MG63 (cell line): Measurements from ENCODE around the gene ACCS. TPM values are rescaled to one million over a fixed set of nuclear protein-coding genes. Genes with fewer than 3 reads are reported as not detected.
A peak's percentile ranks its signal among the peaks of the same experiment; 100 is the strongest.

Source experiments
- DNase-seq: peaks from one replicate; pipeline ENCODE4 v3.0.0-alpha.2; 2020
- H3K27me3 ChIP-seq: fragments of 250-450 bp; sonication (Bioruptor Pico); 2 replicates; pipeline ENCODE4 v1.5.1; 2020; ENCODE audit warnings: mild to moderate bottlenecking, moderate library complexity
- H3K36me3 ChIP-seq: fragments of 250-450 bp; sonication (Bioruptor Pico); 2 replicates; pipeline ENCODE4 v1.5.1; 2020; ENCODE audit warnings: mild to moderate bottlenecking, moderate library complexity
- H3K4me3 ChIP-seq: fragments of 250-450 bp; sonication (Bioruptor Pico); 2 replicates; pipeline ENCODE4 v1.5.1; 2020; ENCODE audit warnings: mild to moderate bottlenecking, moderate library complexity
- H3K9me3 ChIP-seq: fragments of 250-450 bp; sonication (Bioruptor Pico); 2 replicates; pipeline ENCODE4 v1.5.1; 2020; ENCODE audit warnings: mild to moderate bottlenecking, moderate library complexity
- total RNA-seq: library from RNA; depleted of rRNA; stranded (reverse); fragments of >200 nt; shearing (Covaris generic); gene quantifications from 2 replicates; pipeline ENCODE4 v1.2.3, GENCODE V29; 2014; ENCODE audit warnings: low replicate concordance

Gene ACCS
- total RNA-seq, 1 experiment from 2014 or later: 12.1 TPM

- DNase-seq: no peak
- H3K27me3 ChIP-seq: no peaks in the 10 kb centered on the region
- peaks cover 2% of the 10 kb centered on the region; the same call in 1 of the 2 replicates for H3K36me3 ChIP-seq
- no peaks in the 10 kb centered on the region for H3K9me3 ChIP-seq
- no peak overlapping the region for H3K4me3 ChIP-seq
Observed at GRCh38 chr11:44097821-44098220, 31.8 kb downstream of the ACCS start.

GRCh38 chr11:44101098-44101497 is 35.0 kb downstream of the ACCS start:
- no peak for DNase-seq
- no peaks in the 10 kb centered on the region for H3K27me3 ChIP-seq
- H3K9me3 ChIP-seq: no peaks in the 10 kb centered on the region
- no peak overlapping the region for H3K4me3 ChIP-seq
- H3K36me3 ChIP-seq: peaks cover 11% of the 10 kb centered on the region

DNA sequence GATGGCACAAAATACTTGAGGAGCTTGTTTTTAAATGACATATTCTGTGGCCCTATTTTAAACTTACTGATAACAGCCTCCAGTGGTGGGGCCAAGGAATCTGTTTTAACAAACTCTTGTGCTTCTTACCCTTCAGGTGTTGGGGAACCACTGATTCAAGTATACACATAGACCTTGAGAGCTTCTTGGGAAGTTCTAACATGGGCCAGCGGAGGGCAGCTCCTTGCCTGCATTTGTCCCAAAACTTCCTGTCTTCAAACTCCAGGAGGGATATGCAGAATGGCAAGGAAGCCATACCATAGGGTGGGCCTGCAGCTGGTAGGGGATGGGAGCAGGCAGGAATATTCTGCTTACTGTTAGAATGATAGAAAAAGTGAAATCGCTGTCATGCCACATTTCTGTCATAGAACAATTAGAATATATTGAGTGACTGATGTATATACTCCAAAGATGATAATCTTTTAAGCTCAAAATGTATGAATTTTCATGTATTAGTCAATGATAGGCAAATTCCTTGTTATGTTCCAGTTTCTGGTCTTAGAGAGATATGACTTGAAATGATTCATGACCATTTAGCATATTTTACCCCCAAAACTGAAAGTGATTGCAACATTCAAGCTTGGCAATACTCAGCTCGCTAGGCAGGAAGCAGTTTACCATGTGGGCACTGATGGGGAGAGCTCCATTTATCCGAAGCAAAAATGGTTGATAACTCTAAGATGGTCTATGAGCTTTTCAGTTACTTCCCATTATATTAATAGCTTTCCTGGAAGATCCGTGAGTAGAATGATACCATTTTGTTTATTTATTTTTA is 38.6 kb downstream of the ACCS start:
- H3K9me3 ChIP-seq: no peaks in the 10 kb centered on the region
- H3K27me3 ChIP-seq: no peaks in the 10 kb centered on the region
- DNase-seq: no peak
- peaks cover 21% of the 10 kb centered on the region for H3K36me3 ChIP-seq
- no peak overlapping the region for H3K4me3 ChIP-seq

DNA sequence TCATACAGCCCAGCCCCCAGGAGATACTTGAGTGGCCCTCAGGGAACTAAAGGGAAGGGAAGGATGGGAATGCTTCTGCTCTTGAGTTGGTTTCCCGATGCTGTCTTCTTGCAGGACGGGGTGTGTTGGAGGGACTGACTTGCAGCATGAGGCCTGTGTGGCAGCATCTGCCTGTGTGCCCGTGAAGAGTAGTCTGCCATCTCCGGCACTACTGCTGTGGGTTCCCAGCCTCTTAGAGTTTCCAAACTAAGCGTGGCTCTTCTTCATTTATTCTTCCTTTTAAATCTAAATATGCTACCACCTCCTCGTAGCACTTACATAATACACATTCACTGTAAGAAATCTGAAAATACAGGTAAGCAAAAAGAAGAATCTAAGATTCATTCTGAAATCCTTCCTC is 42.2 kb downstream of the ACCS start:
- H3K36me3 ChIP-seq: peaks cover 38% of the 10 kb centered on the region
- H3K4me3 ChIP-seq: no peak overlapping the region
- H3K9me3 ChIP-seq: no peaks in the 10 kb centered on the region
- H3K27me3 ChIP-seq: no peaks in the 10 kb centered on the region
- DNase-seq: no peak

DNA sequence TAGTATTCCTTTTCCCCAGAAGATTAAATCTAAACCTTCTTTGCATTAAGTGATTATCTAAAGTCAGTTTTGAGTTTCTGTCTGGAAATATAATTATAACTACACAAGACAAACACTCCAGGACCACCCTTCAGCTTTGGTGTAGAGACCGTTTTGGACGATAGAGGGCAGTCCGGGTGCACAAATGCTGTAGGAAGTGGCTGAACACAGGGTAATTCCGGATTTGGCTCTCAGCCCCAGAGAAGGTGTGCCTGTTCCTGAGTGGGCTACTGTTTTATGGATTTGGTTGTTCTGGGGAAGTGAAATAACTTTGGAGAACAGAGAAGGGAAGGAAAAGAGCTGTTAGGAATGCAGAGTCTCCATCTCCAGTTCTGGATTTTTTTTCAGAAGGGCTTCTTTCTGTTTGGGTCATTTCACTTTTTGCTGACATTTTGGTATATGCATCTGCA is 44.2 kb downstream of the ACCS start:
- peak; percentile 47 for DNase-seq
- no peaks in the 10 kb centered on the region for H3K27me3 ChIP-seq
- H3K36me3 ChIP-seq: peaks cover 43% of the 10 kb centered on the region
- H3K4me3 ChIP-seq: no peak overlapping the region
- H3K9me3 ChIP-seq: no peaks in the 10 kb centered on the region

DNA sequence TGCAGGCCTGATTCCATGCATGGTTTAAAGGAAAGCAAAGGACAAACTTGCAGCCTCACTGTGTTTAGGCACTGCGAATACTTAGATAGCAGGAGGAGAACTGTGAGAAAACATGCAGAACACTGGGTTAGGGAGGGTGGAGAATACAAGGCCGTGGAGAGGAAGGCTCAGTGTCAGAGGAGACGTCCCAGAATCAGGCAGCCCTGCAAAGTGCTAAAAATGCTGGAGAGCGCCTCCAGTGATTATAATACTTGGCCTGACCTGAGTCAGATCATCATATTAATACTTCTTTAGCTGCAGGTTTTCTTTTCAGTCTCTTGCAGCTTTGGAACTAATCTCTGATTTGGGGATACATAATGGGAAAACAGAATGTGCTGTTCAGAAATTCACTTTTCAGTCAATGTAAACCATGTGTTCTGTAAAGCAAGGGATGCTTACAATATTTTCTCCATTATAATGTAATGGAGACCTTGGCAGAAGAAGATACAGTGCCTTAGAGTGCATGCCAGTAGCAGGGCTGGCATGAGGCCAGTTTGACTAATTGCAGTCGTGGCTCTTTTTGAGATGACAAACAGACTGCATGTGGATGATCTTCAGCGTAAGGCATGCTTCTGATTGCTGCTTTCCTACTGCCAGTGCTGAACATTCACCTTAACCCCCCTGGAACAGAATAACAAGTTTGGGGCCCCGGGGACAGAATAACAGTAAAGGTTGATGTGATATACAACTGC is 46.2 kb downstream of the ACCS start:
- Histone ChIP-seq H3K4me3 (no peak overlapping the region), H3K36me3 (peaks cover 55% of the 10 kb centered on the region), H3K9me3 (no peaks in the 10 kb centered on the region), H3K27me3 (no peaks in the 10 kb centered on the region)
- peak; percentile 72 for DNase-seq

GRCh38 chr11:44113018-44113417 is 46.9 kb downstream of the ACCS start:
- Histone ChIP-seq H3K4me3 (no peak overlapping the region), H3K27me3 (no peaks in the 10 kb centered on the region), H3K36me3 (peaks cover 55% of the 10 kb centered on the region), H3K9me3 (no peaks in the 10 kb centered on the region)
- no peak for DNase-seq

- H3K27me3 ChIP-seq: no peaks in the 10 kb centered on the region
- H3K9me3 ChIP-seq: no peaks in the 10 kb centered on the region
- DNase-seq: no peak
- no peak overlapping the region for H3K4me3 ChIP-seq
- H3K36me3 ChIP-seq: peaks cover 52% of the 10 kb centered on the region
Observed at GRCh38 chr11:44113572-44113971, 47.5 kb downstream of the ACCS start.

- Histone ChIP-seq H3K36me3 (peaks cover 50% of the 10 kb centered on the region), H3K27me3 (no peaks in the 10 kb centered on the region), H3K9me3 (no peaks in the 10 kb centered on the region), H3K4me3 (no peak overlapping the region)
- DNase-seq: no peak
Observed at GRCh38 chr11:44116234-44116830, 50.3 kb downstream of the ACCS start.

GRCh38 chr11:44120169-44120568 is 54.1 kb downstream of the ACCS start:
- no peak overlapping the region for H3K4me3 ChIP-seq
- peaks cover 40% of the 10 kb centered on the region for H3K36me3 ChIP-seq
- no peak for DNase-seq
- H3K9me3 ChIP-seq: no peaks in the 10 kb centered on the region
- no peaks in the 10 kb centered on the region for H3K27me3 ChIP-seq

DNA sequence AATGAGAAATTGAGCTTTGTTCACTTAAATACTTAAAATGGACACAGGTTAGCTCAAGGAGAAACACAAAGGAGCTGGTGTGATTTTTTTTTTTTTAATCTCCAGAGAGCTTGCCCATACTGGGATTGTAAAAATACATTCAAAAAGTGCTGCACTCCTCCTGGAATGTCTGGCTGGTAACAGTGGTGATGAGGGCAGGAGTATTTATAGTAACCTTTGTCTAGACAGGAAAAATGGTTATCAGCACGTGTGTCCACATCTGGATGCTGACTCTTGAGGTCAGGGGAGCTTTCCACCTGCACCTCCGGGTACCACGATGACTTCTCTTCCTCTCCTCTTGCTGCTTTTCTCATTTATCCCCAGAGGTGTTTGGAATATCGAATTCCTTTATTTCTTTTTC is 59.5 kb downstream of the ACCS start:
- Histone ChIP-seq H3K36me3 (peaks cover 32% of the 10 kb centered on the region), H3K9me3 (no peaks in the 10 kb centered on the region), H3K4me3 (no peak overlapping the region), H3K27me3 (no peaks in the 10 kb centered on the region)
- no peak for DNase-seq

DNA sequence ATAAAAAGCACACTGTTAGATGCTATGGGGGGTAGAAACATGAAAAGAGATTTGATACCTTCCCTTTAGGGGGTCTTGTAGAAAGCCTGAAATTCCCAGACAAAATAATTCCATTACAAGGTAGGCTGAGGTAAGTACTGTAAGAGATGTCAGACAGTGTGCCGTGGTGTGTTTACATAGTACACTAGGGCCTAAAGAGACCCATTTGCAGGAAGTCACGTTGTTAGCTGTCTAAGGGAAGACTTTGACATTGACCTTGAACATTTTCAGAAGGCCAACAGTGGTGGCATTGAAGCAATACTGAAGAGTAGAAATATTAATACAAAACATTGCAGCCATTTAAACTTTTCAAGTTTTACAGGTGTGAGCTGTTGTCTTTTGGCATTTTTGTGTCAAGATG is 60.2 kb downstream of the ACCS start:
- Histone ChIP-seq H3K27me3 (no peaks in the 10 kb centered on the region), H3K9me3 (no peaks in the 10 kb centered on the region), H3K36me3 (peaks cover 26% of the 10 kb centered on the region), H3K4me3 (no peak overlapping the region)
- DNase-seq: no peak

DNA sequence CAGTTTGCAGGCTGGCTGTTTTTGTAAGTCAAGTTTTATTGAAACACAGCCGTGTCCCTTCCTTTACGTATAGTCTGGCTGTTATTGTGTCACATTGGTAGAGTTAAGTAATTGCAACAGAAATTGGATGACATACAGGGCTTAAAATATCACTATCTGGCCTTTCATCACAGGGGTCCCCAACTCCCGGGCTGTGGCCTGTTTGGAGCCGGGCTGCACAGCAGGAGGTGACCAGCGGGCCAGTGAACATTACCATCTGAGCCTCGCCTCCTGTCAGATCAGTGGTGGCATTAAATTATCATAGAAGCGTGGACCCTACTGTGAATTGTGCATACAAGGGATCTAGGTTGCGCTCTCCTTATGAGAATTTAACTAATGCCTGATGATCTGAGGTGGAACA is 61.1 kb downstream of the ACCS start:
- Histone ChIP-seq H3K9me3 (no peaks in the 10 kb centered on the region), H3K4me3 (no peak overlapping the region), H3K36me3 (peaks cover 25% of the 10 kb centered on the region), H3K27me3 (no peaks in the 10 kb centered on the region)
- no peak for DNase-seq

DNA sequence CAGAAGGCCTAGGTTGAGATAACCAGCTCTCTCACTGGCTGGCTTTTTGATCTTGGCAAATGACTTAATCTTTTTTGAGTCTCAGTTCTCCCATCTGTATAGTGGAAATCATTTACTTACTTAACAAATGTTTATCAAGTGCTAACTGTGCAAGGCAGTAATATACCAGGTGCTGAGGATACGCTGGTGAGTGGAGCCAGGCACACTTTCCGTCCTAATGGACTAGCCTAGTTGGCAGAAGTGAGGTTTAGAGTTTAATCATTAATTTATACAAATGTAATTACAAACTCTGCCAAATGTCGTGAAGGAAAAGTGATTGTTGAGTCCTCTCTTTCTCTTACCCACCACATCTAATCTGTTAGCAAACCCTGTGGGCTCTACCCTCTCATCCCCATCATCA is 62.7 kb downstream of the ACCS start:
- Histone ChIP-seq H3K9me3 (no peaks in the 10 kb centered on the region), H3K36me3 (peaks cover 29% of the 10 kb centered on the region), H3K27me3 (no peaks in the 10 kb centered on the region), H3K4me3 (no peak overlapping the region)
- DNase-seq: no peak

DNA sequence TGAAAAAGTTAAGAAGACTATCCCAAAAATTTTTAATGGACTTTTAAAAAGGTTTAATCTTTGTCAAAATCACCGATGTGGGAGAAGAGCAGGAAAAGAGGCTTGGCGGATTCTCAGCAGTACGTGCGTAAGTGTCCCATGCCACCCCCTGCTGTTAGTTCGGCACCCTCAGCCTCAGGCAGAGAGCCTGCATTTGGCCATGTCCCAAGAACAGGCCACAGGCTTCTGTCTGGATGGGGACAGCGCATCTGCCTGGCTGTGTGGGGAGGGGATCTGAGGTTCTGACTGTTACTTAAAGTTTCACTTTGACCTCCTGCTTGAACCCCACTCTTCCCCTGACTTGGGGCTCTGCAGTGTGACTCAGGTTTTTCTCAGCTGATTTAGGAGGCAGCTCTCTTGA is 64.7 kb downstream of the ACCS start:
- Histone ChIP-seq H3K4me3 (no peak overlapping the region), H3K36me3 (peaks cover 28% of the 10 kb centered on the region)

DNA sequence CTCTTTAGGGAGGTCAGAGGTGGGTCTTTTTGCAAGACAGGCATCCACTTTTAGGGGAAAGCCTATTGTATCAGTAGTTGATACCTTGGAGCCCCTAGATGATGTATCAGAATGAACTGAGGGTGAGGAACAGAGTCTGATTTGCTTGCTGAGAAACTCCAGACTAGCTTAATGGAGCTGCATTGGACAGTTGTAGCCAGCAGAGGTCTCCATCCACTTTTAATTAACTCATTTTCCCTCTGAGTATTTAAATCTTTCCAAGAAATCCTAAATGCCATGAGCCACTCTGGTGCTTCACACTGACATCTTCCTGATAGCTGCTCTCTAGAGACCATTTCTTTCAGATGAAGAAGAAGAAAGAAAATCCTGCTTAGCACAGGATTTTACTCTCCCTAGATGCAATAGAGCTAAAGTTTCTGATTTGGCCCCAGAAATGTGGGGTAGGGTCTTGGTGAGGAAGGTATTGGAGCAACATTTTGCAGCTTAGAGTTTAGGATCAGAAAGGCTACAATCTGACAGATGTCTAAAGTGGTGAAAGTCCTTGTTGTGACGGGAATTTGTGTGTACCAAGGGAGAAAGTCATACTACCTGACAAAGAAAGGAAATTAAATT is 67.4 kb downstream of the ACCS start:
- Histone ChIP-seq H3K27me3 (no peaks in the 10 kb centered on the region), H3K9me3 (no peaks in the 10 kb centered on the region), H3K36me3 (peaks cover 19% of the 10 kb centered on the region), H3K4me3 (no peak overlapping the region)
- no peak for DNase-seq

More for the DNA sequence above, 64.7 kb downstream of the ACCS start:
- no peaks in the 10 kb centered on the region for H3K27me3 ChIP-seq
- DNase-seq: no peak
- H3K9me3 ChIP-seq: no peaks in the 10 kb centered on the region
